OCI-LY1 (cell line): ENCODE data around the gene ATP8A1.

Experiments used
- H2AFZ ChIP-seq: fragments of 200-600 bp; sonication (generic), shearing (Covaris generic); 2 replicates; pipeline ENCODE4 v1.6.0; 2014; ENCODE audit warnings: antibody characterized with exemption, mild to moderate bottlenecking, low read length
- H3F3A ChIP-seq: fragments of 200-600 bp; sonication (generic), shearing (Covaris generic); 2 replicates; pipeline ENCODE4 v1.6.0; 2014; ENCODE audit warnings: mild to moderate bottlenecking, antibody characterized with exemption, low read length, moderate library complexity; ENCODE audit not compliant: insufficient read depth
- H3K27ac ChIP-seq: fragments of 200-600 bp; sonication (generic); 2 replicates; pipeline ENCODE4 v1.5.1; 2014; ENCODE audit warnings: low read length, mixed run types, mild to moderate bottlenecking, low read depth; ENCODE audit not compliant: poor library complexity, severe bottlenecking
- H3K27me3 ChIP-seq: fragments of 200-600 bp; sonication (generic); 2 replicates; pipeline ENCODE4 v1.6.0; 2014; ENCODE audit warnings: antibody characterized with exemption, mild to moderate bottlenecking, low read length, moderate library complexity; ENCODE audit not compliant: insufficient read depth
- H3K36me3 ChIP-seq: fragments of 200-600 bp; sonication (generic); 2 replicates; pipeline ENCODE4 v1.6.1; 2014; ENCODE audit warnings: mild to moderate bottlenecking, antibody characterized with exemption, low read length, moderate library complexity, mixed read lengths; ENCODE audit not compliant: insufficient read depth
- H3K4me1 ChIP-seq: fragments of 200-600 bp; sonication (generic); 2 replicates; pipeline ENCODE4 v1.5.1; 2014; ENCODE audit warnings: mild to moderate bottlenecking, low read length, moderate library complexity; ENCODE audit not compliant: insufficient read depth, severe bottlenecking
- H3K4me2 ChIP-seq: fragments of 200-600 bp; sonication (generic), shearing (Covaris generic); 2 replicates; pipeline ENCODE4 v1.6.1; 2014; ENCODE audit warnings: low read length
- H3K4me3 ChIP-seq: fragments of 200-600 bp; sonication (generic); 2 replicates; pipeline ENCODE4 v1.5.1; 2014; ENCODE audit warnings: low read length, low read depth, mild to moderate bottlenecking, mixed read lengths; ENCODE audit not compliant: poor library complexity, severe bottlenecking
- H3K79me2 ChIP-seq: fragments of 200-600 bp; shearing (Covaris generic); 2 replicates; pipeline ENCODE4 v1.6.1; 2016; ENCODE audit warnings: mixed run types, low read length, mixed read lengths; ENCODE audit not compliant: insufficient read depth
- H3K9ac ChIP-seq: fragments of 200-600 bp; sonication (generic), shearing (Covaris generic); 2 replicates; pipeline ENCODE4 v1.6.1; 2014; ENCODE audit warnings: mild to moderate bottlenecking, low read length, mixed read lengths
- H3K9me2 ChIP-seq: fragments of 200-600 bp; sonication (generic), shearing (Covaris generic); 2 replicates; pipeline ENCODE4 v1.6.1; 2014; ENCODE audit warnings: low read depth, mild to moderate bottlenecking, low read length, mixed read lengths
- H3K9me3 ChIP-seq: fragments of 200-600 bp; shearing (Covaris generic); 2 replicates; pipeline ENCODE4 v1.6.1; 2014; ENCODE audit warnings: low read length, mixed read lengths
- H4K20me1 ChIP-seq: fragments of 200-600 bp; sonication (generic), shearing (Covaris generic); 2 replicates; pipeline ENCODE4 v1.6.0; 2016; ENCODE audit warnings: mild to moderate bottlenecking, low read length; ENCODE audit not compliant: insufficient read depth
- CTCF ChIP-seq: fragments of 200-600 bp; sonication (generic), shearing (Covaris generic); IDR thresholded peaks from 2 replicates; pipeline ENCODE4 v1.5.1; 2017; ENCODE audit warnings: mild to moderate bottlenecking, antibody characterized with exemption, low read length, moderate library complexity, mixed read lengths
- EZH2 ChIP-seq: fragments of 200-600 bp; sonication (generic), shearing (Covaris generic); IDR thresholded peaks from 2 replicates; pipeline ENCODE4 v1.8.0; 2017; ENCODE audit warnings: borderline replicate concordance, mixed run types, mild to moderate bottlenecking, antibody characterized with exemption, low read length, moderate library complexity, mixed read lengths

ATP8A1 gene

GRCh38 chr4:42482516-42483327 is 174.2 kb downstream of the ATP8A1 start:
- H2AFZ ChIP-seq = no peak overlapping the region
- no peaks in the 10 kb centered on the region for H3K27me3 ChIP-seq
- no peaks in the 10 kb centered on the region for H3F3A ChIP-seq
- H3K9me2 ChIP-seq = no peaks in the 10 kb centered on the region
- no peak overlapping the region for H3K27ac ChIP-seq
- no peaks in the 10 kb centered on the region for H3K4me1 ChIP-seq
- no peak overlapping the region for H3K4me2 ChIP-seq
- no peaks in the 10 kb centered on the region for H3K79me2 ChIP-seq
- no peak overlapping the region for H3K4me3 ChIP-seq
- no peaks in the 10 kb centered on the region for H3K9me3 ChIP-seq
- H3K9ac ChIP-seq = no peak overlapping the region
- no peaks in the 10 kb centered on the region for H3K36me3 ChIP-seq
- TF ChIP-seq EZH2 = no peak
- TF ChIP-seq CTCF = no peak
- H4K20me1 ChIP-seq = no peaks in the 10 kb centered on the region

GRCh38 chr4:42480717-42481116 is 176.2 kb downstream of the ATP8A1 start:
- no peaks in the 10 kb centered on the region for H3K4me1 ChIP-seq
- no peak overlapping the region for H3K4me3 ChIP-seq
- no peaks in the 10 kb centered on the region for H3F3A ChIP-seq
- H3K27ac ChIP-seq = no peak overlapping the region
- no peaks in the 10 kb centered on the region for H3K27me3 ChIP-seq
- H3K79me2 ChIP-seq = no peaks in the 10 kb centered on the region
- TF ChIP-seq CTCF (no peak), EZH2 (no peak)
- H4K20me1 ChIP-seq = no peaks in the 10 kb centered on the region
- no peak overlapping the region for H3K9ac ChIP-seq
- no peak overlapping the region for H2AFZ ChIP-seq
- H3K4me2 ChIP-seq = no peak overlapping the region
- H3K9me3 ChIP-seq = no peaks in the 10 kb centered on the region
- no peaks in the 10 kb centered on the region for H3K36me3 ChIP-seq
- no peaks in the 10 kb centered on the region for H3K9me2 ChIP-seq

GRCh38 chr4:42480281-42480680 is 176.6 kb downstream of the ATP8A1 start:
- H4K20me1 ChIP-seq = no peaks in the 10 kb centered on the region
- no peak overlapping the region for H3K4me3 ChIP-seq
- H3K27ac ChIP-seq = no peak overlapping the region
- H3F3A ChIP-seq = no peaks in the 10 kb centered on the region
- H3K79me2 ChIP-seq = no peaks in the 10 kb centered on the region
- no peaks in the 10 kb centered on the region for H3K9me2 ChIP-seq
- H3K9me3 ChIP-seq = no peaks in the 10 kb centered on the region
- no peaks in the 10 kb centered on the region for H3K36me3 ChIP-seq
- no peak overlapping the region for H3K9ac ChIP-seq
- H3K27me3 ChIP-seq = no peaks in the 10 kb centered on the region
- TF ChIP-seq EZH2 (no peak), CTCF (no peak)
- no peak overlapping the region for H2AFZ ChIP-seq
- H3K4me2 ChIP-seq = no peak overlapping the region
- no peaks in the 10 kb centered on the region for H3K4me1 ChIP-seq
